ENCODE results near the gene ITIH6.

GRCh38 chrX:54721424-54721823 lies 76.6 kb downstream of the ITIH6 start:
- TF ChIP-seq CTCF (IDR thresholded peaks at IDR 0.05; ENCODE audit: poor library complexity, severe bottlenecking), result no peak
- no peak for TF ChIP-seq POLR2AphosphoS5 (IDR thresholded peaks at IDR 0.05)
- no peak for TF ChIP-seq EP300 (conservative IDR thresholded peaks at IDR 0.05; ENCODE audit: poor library complexity, severe bottlenecking)
- no peak for TF ChIP-seq TAF1 (IDR thresholded peaks at IDR 0.05; ENCODE audit: low read depth)
- TF ChIP-seq, protein P1, sequence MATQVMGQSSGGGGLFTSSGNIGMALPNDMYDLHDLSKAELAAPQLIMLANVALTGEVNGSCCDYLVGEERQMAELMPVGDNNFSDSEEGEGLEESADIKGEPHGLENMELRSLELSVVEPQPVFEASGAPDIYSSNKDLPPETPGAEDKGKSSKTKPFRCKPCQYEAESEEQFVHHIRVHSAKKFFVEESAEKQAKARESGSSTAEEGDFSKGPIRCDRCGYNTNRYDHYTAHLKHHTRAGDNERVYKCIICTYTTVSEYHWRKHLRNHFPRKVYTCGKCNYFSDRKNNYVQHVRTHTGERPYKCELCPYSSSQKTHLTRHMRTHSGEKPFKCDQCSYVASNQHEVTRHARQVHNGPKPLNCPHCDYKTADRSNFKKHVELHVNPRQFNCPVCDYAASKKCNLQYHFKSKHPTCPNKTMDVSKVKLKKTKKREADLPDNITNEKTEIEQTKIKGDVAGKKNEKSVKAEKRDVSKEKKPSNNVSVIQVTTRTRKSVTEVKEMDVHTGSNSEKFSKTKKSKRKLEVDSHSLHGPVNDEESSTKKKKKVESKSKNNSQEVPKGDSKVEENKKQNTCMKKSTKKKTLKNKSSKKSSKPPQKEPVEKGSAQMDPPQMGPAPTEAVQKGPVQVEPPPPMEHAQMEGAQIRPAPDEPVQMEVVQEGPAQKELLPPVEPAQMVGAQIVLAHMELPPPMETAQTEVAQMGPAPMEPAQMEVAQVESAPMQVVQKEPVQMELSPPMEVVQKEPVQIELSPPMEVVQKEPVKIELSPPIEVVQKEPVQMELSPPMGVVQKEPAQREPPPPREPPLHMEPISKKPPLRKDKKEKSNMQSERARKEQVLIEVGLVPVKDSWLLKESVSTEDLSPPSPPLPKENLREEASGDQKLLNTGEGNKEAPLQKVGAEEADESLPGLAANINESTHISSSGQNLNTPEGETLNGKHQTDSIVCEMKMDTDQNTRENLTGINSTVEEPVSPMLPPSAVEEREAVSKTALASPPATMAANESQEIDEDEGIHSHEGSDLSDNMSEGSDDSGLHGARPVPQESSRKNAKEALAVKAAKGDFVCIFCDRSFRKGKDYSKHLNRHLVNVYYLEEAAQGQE (IDR thresholded peaks at IDR 0.05; ENCODE audit: borderline replicate concordance), result no peak
- no peak for TF ChIP-seq EZH2 (IDR thresholded peaks at IDR 0.05; ENCODE audit: borderline replicate concordance, insufficient read depth, low read length, poor library complexity, severe bottlenecking)
- TF ChIP-seq MXI1 (conservative IDR thresholded peaks at IDR 0.05; ENCODE audit: poor library complexity, severe bottlenecking), result no peak
